CD4-positive, alpha-beta T cell treated with Interleukin-1 beta for 1 hour (primary cell): ENCODE data around the gene GFRA1.

Source experiments
- DNase-seq, 2 donors: peaks; one replicate each; pipeline ENCODE4 v3.0.0-alpha.2; 2020 to 2022

The GFRA1 gene

GRCh38 chr10:116270771-116271592, 2.0 kb downstream of the GFRA1 start:
- DNase-seq = no peak

- DNase-seq = no peak
Measured at GRCh38 chr10:116270126-116270770, 2.8 kb downstream of the GFRA1 start.

GRCh38 chr10:116269619-116270018, 3.4 kb downstream of the GFRA1 start:
- DNase-seq = no peak

- no peak for DNase-seq
Measured at GRCh38 chr10:116268976-116269375, 4.0 kb downstream of the GFRA1 start.

GRCh38 chr10:116265686-116266085, 7.3 kb downstream of the GFRA1 start:
- DNase-seq = no peak

DNA sequence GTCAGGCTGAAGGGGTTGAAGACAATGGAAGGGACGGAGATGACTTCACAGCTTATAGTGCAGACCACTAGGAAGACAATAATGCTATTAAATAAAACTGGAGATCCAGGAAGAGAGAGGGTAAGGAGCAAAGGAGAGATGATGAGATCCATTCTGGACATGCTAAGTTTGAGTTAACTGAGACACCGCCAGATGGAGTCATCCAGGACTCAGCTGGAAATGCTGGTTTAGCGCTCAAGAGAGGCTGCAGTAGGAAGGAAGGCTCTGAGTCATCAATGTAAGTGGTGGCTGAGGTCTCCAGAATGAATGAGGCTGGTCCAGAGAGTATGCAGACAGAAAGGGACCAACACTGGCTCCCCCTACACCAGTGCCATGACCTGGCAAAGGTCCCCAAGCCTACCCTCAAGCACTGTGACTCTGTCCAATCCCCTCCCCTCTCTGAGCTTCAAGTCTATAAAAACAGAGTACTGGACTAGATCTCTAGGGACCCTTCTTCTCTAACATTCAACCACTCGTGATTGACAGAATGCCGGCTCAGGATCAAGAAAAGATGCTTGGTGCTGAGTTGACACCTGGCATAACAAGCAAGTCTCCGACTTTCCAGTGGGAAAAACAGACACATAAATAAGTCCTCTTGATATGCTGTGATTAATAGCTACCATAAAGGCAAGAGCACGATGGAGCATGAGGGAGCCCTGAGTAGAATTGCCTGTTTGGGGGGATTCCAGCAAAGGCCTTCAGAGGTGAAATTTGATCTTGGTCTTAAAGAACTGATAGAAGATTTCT, 8.9 kb downstream of the GFRA1 start:
- no peak for DNase-seq

DNA sequence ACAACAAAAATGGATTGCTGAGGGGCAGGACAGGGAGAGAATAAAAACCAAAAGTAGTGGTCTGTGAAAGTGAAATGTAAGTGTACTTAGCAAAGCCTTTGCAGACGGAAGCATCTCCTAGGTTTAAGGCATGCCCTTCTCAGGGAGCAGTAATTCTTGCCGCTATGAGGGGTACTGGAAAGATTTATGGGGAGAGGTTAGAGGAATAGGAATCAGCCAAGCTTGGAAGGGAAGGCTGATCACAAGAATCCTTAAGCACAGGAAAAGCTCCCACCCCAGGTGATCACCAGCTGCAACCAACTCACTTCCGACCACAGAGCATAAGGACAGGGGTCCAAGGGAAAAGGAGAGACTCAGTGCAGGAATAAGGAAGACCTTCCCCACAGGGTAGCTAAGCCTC, 10.3 kb downstream of the GFRA1 start:
- no peak for DNase-seq

DNA sequence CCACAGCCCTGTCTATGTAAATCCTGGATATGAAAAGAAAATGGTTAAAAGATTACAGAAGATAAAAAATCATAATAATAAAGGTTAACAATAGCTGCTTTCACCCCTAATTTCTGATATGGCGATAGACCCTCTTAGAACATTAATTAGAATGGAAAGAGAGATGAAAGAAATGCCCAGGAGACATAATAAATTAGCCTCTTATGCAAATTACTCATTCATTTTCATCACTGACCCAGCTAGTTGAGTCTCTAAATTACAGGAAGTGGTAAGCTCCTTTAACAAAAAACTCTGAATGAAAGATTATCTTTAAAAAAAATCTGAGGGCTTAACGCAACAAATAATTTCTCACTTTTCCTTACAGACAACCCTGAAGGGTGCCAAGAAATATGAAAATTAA, 12.4 kb downstream of the GFRA1 start:
- no peak for DNase-seq

DNA sequence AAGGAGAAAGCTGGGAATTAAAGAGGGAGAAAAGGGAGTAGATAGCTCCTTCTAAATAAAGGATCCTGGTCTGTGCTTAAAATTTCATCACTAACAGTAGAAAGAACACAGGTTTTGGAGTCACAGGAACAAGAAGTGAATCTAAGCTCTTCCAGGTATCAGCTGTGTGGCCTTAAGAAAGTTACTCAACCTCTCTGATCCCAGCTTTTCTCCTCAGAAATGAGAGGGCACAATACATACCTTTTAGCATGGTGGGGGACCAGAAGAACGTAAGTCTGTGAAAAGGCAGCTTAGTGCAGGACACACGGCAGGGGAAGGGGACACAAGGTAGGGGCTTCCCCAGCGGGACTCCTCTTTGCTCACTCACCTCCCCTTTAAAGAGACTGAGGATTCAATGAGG, 13.4 kb downstream of the GFRA1 start:
- no peak for DNase-seq

GRCh38 chr10:116257785-116258184, 15.2 kb downstream of the GFRA1 start:
- no peak for DNase-seq

GRCh38 chr10:116256752-116257259, 16.2 kb downstream of the GFRA1 start:
- no peak for DNase-seq

- DNase-seq = no peak
Measured at GRCh38 chr10:116255886-116256751, 16.9 kb downstream of the GFRA1 start.

GRCh38 chr10:116254422-116255155, 18.4 kb downstream of the GFRA1 start:
- DNase-seq = no peak

DNA sequence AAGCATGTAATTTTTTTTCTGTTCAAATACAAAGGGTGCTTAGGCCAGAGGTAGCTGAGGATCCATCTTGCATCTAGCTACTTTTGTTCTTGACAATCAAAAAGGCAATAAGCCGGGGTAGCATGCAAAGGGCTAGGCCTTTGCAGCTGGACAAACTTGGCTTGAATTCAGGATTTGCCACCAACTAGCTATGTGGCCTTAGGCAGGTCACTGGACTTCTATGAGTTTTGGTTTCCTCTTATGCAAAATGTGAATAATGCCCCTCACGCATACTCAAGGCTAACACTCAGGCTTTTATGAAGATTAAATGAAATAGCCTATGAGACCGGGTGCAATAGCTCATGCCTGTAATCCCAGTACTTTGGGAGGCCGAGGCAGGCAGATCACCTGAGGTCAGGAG, 19.3 kb downstream of the GFRA1 start:
- no peak for DNase-seq

GRCh38 chr10:116251602-116252395, 21.2 kb downstream of the GFRA1 start:
- no peak for DNase-seq

DNA sequence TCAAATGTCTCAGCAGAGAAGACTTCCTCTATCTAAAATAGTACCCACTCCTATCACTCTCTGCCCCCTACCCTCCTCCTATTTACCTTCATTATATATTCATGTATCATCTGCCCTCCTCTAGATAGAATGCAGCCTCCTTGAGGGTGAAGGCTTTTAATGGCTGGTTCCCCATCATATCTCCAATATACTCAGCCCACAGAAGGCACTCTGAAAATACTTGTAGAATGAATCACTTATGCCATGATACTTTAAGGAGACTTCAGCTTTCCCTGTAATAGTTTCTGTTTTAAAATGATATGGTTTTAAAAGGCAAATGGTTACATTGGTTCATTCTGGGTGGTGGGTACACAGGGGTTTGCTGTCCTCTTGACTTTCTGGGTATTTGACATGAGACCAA, 25.3 kb downstream of the GFRA1 start:
- DNase-seq = no peak

DNA sequence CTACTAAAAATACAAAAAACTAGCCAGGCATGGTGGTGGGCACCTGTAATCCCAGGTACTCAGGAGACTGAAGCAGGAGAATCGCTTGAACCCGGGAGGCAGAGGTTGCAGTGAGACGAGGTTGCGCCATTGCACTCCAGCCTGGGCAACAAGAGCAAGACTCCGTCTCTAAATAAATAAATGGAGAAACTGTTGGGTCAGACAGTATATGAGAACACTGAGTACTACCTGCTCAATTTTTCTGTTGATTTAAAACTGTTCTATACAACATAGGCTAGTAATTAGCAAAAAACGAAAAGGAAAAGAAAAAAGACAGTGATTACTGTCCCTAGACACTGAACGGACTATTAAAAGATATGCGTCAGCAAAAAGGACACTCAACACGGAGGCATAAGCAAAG, 26.7 kb downstream of the GFRA1 start:
- no peak for DNase-seq

DNA sequence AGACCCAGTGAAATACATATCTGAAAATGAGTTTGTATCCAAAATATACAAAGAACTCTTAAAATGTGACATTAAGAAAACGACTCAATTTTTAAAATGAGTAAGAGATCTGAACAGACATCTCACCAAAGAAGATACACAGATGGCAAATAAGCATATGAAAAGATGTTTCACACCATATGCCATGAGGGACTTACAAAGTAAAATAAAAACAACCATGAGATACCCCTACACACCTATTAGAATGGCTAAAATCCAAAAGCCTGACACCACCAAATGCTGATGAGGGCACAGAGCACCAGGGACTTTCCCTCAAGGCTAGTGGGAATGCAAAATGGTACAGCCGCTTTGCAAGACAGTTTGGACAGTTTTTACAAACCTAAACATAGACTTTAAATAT, 27.9 kb downstream of the GFRA1 start:
- DNase-seq = no peak

DNA sequence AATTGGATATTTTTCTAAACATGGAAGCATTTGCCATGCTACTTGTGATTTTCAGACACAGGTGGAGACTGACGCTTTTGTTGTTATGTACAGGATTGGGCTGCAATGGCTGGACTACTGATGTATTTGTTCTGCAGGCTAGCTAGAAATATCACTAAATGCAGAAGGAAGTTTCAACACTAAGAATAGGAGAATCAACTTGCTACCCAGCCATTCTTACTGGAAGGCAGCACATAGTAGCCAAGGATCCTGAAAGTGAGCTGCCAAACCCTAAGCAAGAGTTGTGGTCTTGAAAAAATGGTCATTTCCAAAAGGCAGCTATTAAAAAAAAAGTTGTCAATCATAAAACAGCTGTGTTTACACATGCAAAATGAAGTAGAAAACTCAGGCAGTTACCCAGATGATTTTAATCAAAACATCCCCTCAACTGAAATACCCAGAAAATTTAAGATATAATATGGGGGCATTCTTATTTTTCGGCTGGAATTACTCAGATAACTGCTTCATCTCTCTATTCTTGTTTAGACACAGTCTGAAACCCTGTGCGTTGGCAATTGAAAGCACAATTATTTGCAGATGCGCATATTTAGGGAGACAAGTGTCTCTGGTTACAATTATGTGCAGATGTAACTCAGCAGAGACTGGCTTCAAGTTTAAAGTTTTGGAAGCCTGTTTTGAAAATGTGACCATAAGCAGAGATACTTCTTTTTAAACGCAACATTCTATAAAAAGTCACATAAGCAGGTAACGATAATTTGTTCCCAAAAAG, 31.2 kb downstream of the GFRA1 start:
- DNase-seq = no peak

DNA sequence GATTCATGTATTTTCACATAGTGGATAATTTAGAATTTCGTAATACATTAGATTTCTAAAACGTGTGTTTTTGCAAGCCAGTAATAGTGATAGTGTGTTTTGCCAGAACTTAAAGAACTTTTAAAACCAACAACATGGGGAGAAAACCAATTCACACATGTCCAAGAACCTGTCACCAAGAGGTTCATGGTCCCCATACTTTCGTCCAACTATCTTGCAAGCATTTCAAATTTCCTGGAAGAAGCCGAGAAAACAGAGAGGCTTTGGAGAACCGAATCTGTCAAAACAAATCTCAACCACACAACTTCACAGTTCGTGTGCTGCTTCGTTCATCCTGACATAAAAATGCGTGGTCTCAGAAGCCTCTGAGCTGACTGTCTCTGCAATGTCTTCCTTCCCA, 31.9 kb downstream of the GFRA1 start:
- no peak for DNase-seq
